Stomach smooth muscle (tissue), 2 donors: ENCODE results near the gene NF1.
"Not testable (repeated sequence)": the region's sequence is repeated elsewhere in the genome, so short reads cannot be mapped to it uniquely, and the experiment has no call there.

ENCODE experiments used
- H3K27ac ChIP-seq: one replicate; pipeline ENCODE4 v1.7.0; 2013; ENCODE audit warnings: mild to moderate bottlenecking, low read length, inconsistent platforms
- H3K27me3 ChIP-seq, 2 donors: one replicate each; pipeline ENCODE4 v1.7.0; 2013; ENCODE audit warnings: low read length in 2 of 2; ENCODE audit not compliant: insufficient read depth in 2 of 2, control insufficient read depth in 1 of 2
- H3K36me3 ChIP-seq, 2 donors: one replicate each; pipeline ENCODE4 v1.7.0; 2013; ENCODE audit warnings: low read length in 2 of 2; ENCODE audit not compliant: control insufficient read depth in 2 of 2, insufficient read depth in 2 of 2
- H3K4me1 ChIP-seq: one replicate; pipeline ENCODE4 v1.7.0; 2013; ENCODE audit warnings: low read length; ENCODE audit not compliant: control insufficient read depth, insufficient read depth
- H3K4me3 ChIP-seq, 2 donors: one replicate each; pipeline ENCODE4 v1.7.0; 2013; ENCODE audit warnings: low read length in 2 of 2
- H3K9ac ChIP-seq, 2 donors: one replicate each; pipeline ENCODE4 v1.7.0; 2013; ENCODE audit warnings: low read length in 2 of 2, mild to moderate bottlenecking in 1 of 2
- H3K9me3 ChIP-seq, 2 donors: one replicate each; pipeline ENCODE4 v1.7.0; 2013; ENCODE audit warnings: low read length in 2 of 2; ENCODE audit not compliant: control insufficient read depth in 2 of 2
- donor health status: healthy.
- donor health status: Pancreatic carcinoma.

The NF1 gene, protein sequence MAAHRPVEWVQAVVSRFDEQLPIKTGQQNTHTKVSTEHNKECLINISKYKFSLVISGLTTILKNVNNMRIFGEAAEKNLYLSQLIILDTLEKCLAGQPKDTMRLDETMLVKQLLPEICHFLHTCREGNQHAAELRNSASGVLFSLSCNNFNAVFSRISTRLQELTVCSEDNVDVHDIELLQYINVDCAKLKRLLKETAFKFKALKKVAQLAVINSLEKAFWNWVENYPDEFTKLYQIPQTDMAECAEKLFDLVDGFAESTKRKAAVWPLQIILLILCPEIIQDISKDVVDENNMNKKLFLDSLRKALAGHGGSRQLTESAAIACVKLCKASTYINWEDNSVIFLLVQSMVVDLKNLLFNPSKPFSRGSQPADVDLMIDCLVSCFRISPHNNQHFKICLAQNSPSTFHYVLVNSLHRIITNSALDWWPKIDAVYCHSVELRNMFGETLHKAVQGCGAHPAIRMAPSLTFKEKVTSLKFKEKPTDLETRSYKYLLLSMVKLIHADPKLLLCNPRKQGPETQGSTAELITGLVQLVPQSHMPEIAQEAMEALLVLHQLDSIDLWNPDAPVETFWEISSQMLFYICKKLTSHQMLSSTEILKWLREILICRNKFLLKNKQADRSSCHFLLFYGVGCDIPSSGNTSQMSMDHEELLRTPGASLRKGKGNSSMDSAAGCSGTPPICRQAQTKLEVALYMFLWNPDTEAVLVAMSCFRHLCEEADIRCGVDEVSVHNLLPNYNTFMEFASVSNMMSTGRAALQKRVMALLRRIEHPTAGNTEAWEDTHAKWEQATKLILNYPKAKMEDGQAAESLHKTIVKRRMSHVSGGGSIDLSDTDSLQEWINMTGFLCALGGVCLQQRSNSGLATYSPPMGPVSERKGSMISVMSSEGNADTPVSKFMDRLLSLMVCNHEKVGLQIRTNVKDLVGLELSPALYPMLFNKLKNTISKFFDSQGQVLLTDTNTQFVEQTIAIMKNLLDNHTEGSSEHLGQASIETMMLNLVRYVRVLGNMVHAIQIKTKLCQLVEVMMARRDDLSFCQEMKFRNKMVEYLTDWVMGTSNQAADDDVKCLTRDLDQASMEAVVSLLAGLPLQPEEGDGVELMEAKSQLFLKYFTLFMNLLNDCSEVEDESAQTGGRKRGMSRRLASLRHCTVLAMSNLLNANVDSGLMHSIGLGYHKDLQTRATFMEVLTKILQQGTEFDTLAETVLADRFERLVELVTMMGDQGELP (N-terminal part only)

GRCh38 chr17:31094600-31095235, at the start of gene NF1:
Gene NF1 (plus strand): TSS chr17:31094977. CDS start chr17:31095310, 333 bp downstream.
- Histone ChIP-seq H3K4me1 (peaks cover 13% of the 10 kb centered on the region), H3K27me3 (no peaks in the 10 kb centered on the region), H3K9me3 (no peaks in the 10 kb centered on the region), H3K9ac (peak within 1 kb of the TSS; percentile 79 to 90), H3K27ac (peak within 1 kb of the TSS; percentile 80), H3K4me3 (peak within 1 kb of the TSS; percentile 81 to 98), H3K36me3 (no peaks in the 10 kb centered on the region)

DNA sequence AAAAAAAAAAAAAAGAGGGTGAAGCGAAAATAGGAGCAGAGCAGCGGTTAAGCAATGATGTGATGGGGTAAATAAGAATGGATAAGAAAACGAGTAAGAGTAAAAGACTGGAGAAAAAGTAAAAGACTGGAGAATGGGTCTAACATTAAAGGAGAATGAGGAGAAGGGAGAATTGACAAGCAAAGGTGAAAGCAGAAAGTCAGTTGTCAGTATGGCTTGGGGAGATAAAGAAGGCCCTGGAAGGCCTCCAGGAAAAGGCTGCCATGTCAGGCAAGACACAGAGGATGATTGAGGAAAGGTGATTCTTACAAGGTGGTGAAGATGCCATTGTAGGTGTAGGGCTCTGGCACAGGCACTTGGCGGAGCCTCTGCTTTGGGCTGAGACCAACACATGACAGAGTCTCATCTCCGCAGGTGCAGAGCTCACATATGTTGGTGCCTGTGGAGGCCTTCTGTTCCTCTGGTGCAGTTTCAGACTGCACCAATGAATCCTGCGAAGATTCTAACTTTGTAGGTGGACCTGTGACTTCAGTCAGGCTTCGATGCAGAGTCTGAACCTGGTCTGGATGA, 47.8 kb upstream of the NF1 start:
- not testable (repeated sequence) for H3K4me3 ChIP-seq, H3K36me3 ChIP-seq, H3K4me1 ChIP-seq, H3K27ac ChIP-seq, H3K9me3 ChIP-seq, H3K27me3 ChIP-seq, H3K9ac ChIP-seq

- H3K9me3 ChIP-seq: no peaks in the 10 kb centered on the region
- no peak overlapping the region for H3K27ac ChIP-seq
- no peaks in the 10 kb centered on the region for H3K27me3 ChIP-seq
- H3K4me3 ChIP-seq: no peak overlapping the region
- H3K9ac ChIP-seq: no peak overlapping the region
- H3K36me3 ChIP-seq: no peaks in the 10 kb centered on the region
- H3K4me1 ChIP-seq: no peaks in the 10 kb centered on the region
Observed at GRCh38 chr17:31048142-31048541, 46.6 kb upstream of the NF1 start.

- no peak overlapping the region for H3K9ac ChIP-seq
Observed at GRCh38 chr17:31048780-31049179, 46.0 kb upstream of the NF1 start.

DNA sequence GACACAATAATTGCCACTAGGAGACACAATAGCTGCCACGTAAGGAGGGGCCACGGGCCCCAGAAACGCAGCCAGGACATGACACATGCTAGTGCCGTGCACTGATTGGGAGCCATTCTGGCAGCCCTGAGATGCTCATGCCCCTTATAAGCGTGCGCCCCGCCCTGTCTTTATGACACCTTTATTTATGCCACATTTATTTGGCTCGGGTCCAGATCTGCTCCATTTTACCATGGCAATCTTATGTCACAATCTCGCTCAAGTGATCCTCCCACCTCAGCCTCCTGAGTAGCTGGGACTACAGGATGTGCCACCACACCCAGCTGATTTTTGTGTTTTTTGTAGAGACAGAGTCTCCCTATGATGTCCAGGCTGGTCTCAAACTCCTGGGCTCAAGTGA, 43.8 kb upstream of the NF1 start:
- H3K27ac ChIP-seq: no peak overlapping the region
- no peak overlapping the region for H3K4me3 ChIP-seq
- H3K9me3 ChIP-seq: no peaks in the 10 kb centered on the region
- no peak overlapping the region for H3K9ac ChIP-seq
- H3K36me3 ChIP-seq: no peaks in the 10 kb centered on the region
- no peaks in the 10 kb centered on the region for H3K27me3 ChIP-seq
- no peaks in the 10 kb centered on the region for H3K4me1 ChIP-seq

More at GRCh38 chr17:31048780-31049179, 46.0 kb upstream of the NF1 start:
- Histone ChIP-seq H3K27ac (no peak overlapping the region), H3K9me3 (no peaks in the 10 kb centered on the region), H3K4me3 (no peak overlapping the region), H3K36me3 (no peaks in the 10 kb centered on the region), H3K27me3 (no peaks in the 10 kb centered on the region), H3K4me1 (no peaks in the 10 kb centered on the region)

DNA sequence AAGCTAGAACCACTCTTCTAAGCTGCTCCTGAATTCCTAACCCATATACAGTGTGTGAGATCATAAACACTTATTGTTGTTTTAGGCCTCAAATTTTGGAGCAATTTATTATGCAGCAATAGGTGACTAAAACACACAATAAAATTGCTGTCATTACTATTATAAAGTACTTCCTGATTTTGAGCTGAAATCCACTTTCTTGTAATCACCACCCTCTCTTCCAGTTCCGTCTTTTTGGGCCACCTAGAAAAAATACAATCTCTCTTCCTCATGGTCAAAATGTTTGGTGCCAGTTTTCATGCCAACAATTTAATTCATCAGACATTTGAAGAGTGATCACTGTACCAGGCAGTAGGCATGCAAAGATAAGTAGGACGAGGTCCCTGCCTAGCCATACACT, 43.3 kb upstream of the NF1 start:
- no peak overlapping the region for H3K9ac ChIP-seq
- H3K9me3 ChIP-seq: no peaks in the 10 kb centered on the region
- no peak overlapping the region for H3K4me3 ChIP-seq
- no peak overlapping the region for H3K27ac ChIP-seq
- H3K4me1 ChIP-seq: no peaks in the 10 kb centered on the region
- no peaks in the 10 kb centered on the region for H3K27me3 ChIP-seq
- no peaks in the 10 kb centered on the region for H3K36me3 ChIP-seq

DNA sequence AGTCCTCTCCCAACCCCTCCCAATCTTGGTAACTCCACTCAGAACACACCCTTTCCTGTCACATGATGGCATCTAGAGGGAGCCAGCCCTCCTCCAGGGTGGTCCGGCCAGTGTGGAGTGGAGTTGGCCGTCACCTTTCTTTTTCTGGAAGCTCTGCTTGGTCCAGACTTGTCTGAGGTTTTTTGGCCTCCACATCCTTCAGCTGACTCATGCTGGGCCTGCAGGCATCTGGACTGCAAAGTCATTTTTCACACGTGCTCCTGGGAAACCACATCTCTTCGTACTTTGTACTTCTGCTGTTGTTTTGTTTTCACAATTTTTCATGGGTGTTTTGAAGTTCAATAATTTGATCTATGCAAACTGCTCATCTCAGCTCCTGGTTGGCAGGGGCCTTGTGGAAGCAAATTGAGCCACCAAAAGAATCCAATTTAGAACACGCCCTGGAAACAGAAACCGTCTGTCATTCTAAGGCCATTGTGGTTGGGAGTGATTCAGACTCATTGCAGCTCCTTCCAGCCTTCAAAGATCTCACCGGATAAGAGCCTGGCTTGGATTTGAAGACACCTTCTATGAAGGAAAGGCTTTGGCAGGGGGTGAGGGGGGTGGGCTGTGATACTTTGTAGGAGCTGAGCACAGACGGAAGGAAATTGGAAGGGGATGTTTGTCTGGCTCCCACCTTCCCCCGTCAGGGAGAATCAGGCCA, 42.4 kb upstream of the NF1 start:
- Histone ChIP-seq H3K27ac (no peak overlapping the region), H3K4me1 (no peaks in the 10 kb centered on the region), H3K9ac (no peak overlapping the region), H3K27me3 (no peaks in the 10 kb centered on the region), H3K36me3 (no peaks in the 10 kb centered on the region), H3K9me3 (no peaks in the 10 kb centered on the region), H3K4me3 (no peak overlapping the region)

- H3K9ac ChIP-seq: no peak overlapping the region
- no peaks in the 10 kb centered on the region for H3K27me3 ChIP-seq
- H3K36me3 ChIP-seq: no peaks in the 10 kb centered on the region
- H3K27ac ChIP-seq: no peak overlapping the region
- no peak overlapping the region for H3K4me3 ChIP-seq
- no peaks in the 10 kb centered on the region for H3K4me1 ChIP-seq
- H3K9me3 ChIP-seq: no peaks in the 10 kb centered on the region
Observed at GRCh38 chr17:31053071-31053470, 41.7 kb upstream of the NF1 start.

DNA sequence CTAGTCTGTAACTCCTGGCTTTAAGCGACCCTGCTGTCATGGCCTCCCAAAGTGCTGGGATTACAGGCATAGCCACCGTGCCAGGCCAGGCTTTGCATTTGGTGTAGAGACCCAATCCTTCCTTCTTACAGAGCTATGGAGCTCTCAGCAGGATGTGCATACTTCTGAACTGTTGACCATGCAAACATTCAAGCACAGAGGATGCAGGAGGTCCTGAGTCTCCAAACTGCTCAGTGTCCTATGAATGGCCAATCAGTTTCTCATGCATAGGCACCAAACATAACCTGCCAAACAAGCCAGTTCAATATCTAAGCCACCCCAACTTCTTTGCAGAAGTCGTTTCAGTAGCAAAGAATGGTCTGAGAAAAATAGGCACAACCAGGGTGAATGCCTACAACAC, 40.0 kb upstream of the NF1 start:
- Histone ChIP-seq H3K9me3 (no peaks in the 10 kb centered on the region), H3K36me3 (no peaks in the 10 kb centered on the region), H3K9ac (no peak overlapping the region), H3K4me3 (no peak overlapping the region), H3K27ac (no peak overlapping the region), H3K4me1 (no peaks in the 10 kb centered on the region), H3K27me3 (no peaks in the 10 kb centered on the region)
